ENCODE data around the gene ANKS3. TPM values are rescaled to one million over a fixed set of nuclear protein-coding genes. Genes with fewer than 3 reads are reported as not detected.

ANKS3 gene
- total RNA-seq, 2 donors from 2014 or later, result 10.1 to 23.2 TPM

GRCh38 chr16:4685776-4686496 is 48.1 kb downstream of the ANKS3 start:
- no peaks in the 10 kb centered on the region for H3K27me3 ChIP-seq
- intact Hi-C loops (cut with DNase I), result no loop called here
- no peak for TF ChIP-seq CTCF (IDR thresholded peaks at IDR 0.05)
- no peak overlapping the region for H3K27ac ChIP-seq
- DNase-seq, result no peak
- H3K36me3 ChIP-seq, result peaks cover 9% of the 10 kb centered on the region
- no peaks in the 10 kb centered on the region for H3K4me1 ChIP-seq
- no peak overlapping the region for H3K9ac ChIP-seq (ENCODE audit: low read depth in 2 of 2, low read length in 2 of 2)
- no peak overlapping the region for H3K4me3 ChIP-seq
- no peaks in the 10 kb centered on the region for H3K9me3 ChIP-seq

GRCh38 chr16:4685292-4685691 is 48.8 kb downstream of the ANKS3 start:
- TF ChIP-seq CTCF (IDR thresholded peaks at IDR 0.05), result no peak
- peaks cover 9% of the 10 kb centered on the region for H3K36me3 ChIP-seq
- H3K4me1 ChIP-seq, result no peaks in the 10 kb centered on the region
- no peak overlapping the region for H3K27ac ChIP-seq
- H3K4me3 ChIP-seq, result no peak overlapping the region
- no peaks in the 10 kb centered on the region for H3K9me3 ChIP-seq
- intact Hi-C loops (cut with DNase I), result no loop called here
- no peak overlapping the region for H3K9ac ChIP-seq (ENCODE audit: low read depth in 2 of 2, low read length in 2 of 2)
- H3K27me3 ChIP-seq, result no peaks in the 10 kb centered on the region
- no peak for DNase-seq

- Histone ChIP-seq H3K36me3 (peaks cover 9% of the 10 kb centered on the region), H3K27me3 (no peaks in the 10 kb centered on the region), H3K27ac (no peak overlapping the region), H3K4me1 (no peaks in the 10 kb centered on the region), H3K4me3 (no peak overlapping the region), H3K9ac (ENCODE audit: low read depth in 2 of 2, low read length in 2 of 2) (no peak overlapping the region), H3K9me3 (no peaks in the 10 kb centered on the region)
- DNase-seq, result no peak
- no peak for TF ChIP-seq CTCF (IDR thresholded peaks at IDR 0.05)
- intact Hi-C loops (cut with DNase I), result no loop called here
Observed at GRCh38 chr16:4684763-4685162, 49.3 kb downstream of the ANKS3 start.

GRCh38 chr16:4684058-4684715 is 49.9 kb downstream of the ANKS3 start:
- Histone ChIP-seq H3K9me3 (no peaks in the 10 kb centered on the region), H3K4me1 (no peaks in the 10 kb centered on the region), H3K9ac (ENCODE audit: low read depth in 2 of 2, low read length in 2 of 2) (no peak overlapping the region), H3K27me3 (no peaks in the 10 kb centered on the region), H3K36me3 (peaks cover 9% of the 10 kb centered on the region), H3K4me3 (no peak overlapping the region), H3K27ac (no peak overlapping the region)
- no peak for TF ChIP-seq CTCF (IDR thresholded peaks at IDR 0.05)
- DNase-seq, result no peak
- intact Hi-C loops (cut with DNase I), result no loop called here

GRCh38 chr16:4683255-4684057 is 50.6 kb downstream of the ANKS3 start:
- no peak overlapping the region for H3K9ac ChIP-seq (ENCODE audit: low read depth in 2 of 2, low read length in 2 of 2)
- H3K36me3 ChIP-seq, result peaks cover 9% of the 10 kb centered on the region
- no peak overlapping the region for H3K27ac ChIP-seq
- H3K9me3 ChIP-seq, result no peaks in the 10 kb centered on the region
- no peak for DNase-seq
- H3K27me3 ChIP-seq, result no peaks in the 10 kb centered on the region
- intact Hi-C loops (cut with DNase I), result no loop called here
- no peak for TF ChIP-seq CTCF (IDR thresholded peaks at IDR 0.05)
- peaks cover 6% of the 10 kb centered on the region for H3K4me1 ChIP-seq
- no peak overlapping the region for H3K4me3 ChIP-seq

Measured in colonic mucosa (tissue), 4 donors.